ENCODE data around the gene CTRB1. TPM values are rescaled to one million over a fixed set of nuclear protein-coding genes. Genes with fewer than 3 reads are reported as not detected.
A peak's percentile ranks its signal among the peaks of the same experiment; 100 is the strongest.
"Not testable (repeated sequence)": the region's sequence is repeated elsewhere in the genome, so short reads cannot be mapped to it uniquely, and the experiment has no call there.

CTRB1 gene
- total RNA-seq, 6 experiments from 2014 or later, result not detected

- Mint-ChIP-seq H3K9me3 (peaks cover 10% of the 10 kb centered on the region; the same call in 1 of the 2 replicates), H3K27ac (no peak overlapping the region), H3K4me1 (ENCODE audit: low read depth) (peaks cover 11% of the 10 kb centered on the region), H3K27me3 (ENCODE audit: insufficient read depth) (peaks cover 24% of the 10 kb centered on the region), H3K36me3 (ENCODE audit: low read depth) (no peaks in the 10 kb centered on the region), H3K4me3 (no peak overlapping the region)
- TF ChIP-seq, protein P1, sequence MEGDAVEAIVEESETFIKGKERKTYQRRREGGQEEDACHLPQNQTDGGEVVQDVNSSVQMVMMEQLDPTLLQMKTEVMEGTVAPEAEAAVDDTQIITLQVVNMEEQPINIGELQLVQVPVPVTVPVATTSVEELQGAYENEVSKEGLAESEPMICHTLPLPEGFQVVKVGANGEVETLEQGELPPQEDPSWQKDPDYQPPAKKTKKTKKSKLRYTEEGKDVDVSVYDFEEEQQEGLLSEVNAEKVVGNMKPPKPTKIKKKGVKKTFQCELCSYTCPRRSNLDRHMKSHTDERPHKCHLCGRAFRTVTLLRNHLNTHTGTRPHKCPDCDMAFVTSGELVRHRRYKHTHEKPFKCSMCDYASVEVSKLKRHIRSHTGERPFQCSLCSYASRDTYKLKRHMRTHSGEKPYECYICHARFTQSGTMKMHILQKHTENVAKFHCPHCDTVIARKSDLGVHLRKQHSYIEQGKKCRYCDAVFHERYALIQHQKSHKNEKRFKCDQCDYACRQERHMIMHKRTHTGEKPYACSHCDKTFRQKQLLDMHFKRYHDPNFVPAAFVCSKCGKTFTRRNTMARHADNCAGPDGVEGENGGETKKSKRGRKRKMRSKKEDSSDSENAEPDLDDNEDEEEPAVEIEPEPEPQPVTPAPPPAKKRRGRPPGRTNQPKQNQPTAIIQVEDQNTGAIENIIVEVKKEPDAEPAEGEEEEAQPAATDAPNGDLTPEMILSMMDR (IDR thresholded peaks at IDR 0.05), result no peak
- DNase-seq, result no peak
Observed at GRCh38 chr16:75222271-75222783, 3.5 kb downstream of the CTRB1 start.

- H3K4me3 Mint-ChIP-seq; H3K27ac Mint-ChIP-seq; DNase-seq; H3K36me3 Mint-ChIP-seq (ENCODE audit: low read depth): not testable (repeated sequence)
- H3K27me3 Mint-ChIP-seq (ENCODE audit: insufficient read depth), result peaks cover 24% of the 10 kb centered on the region
- H3K9me3 Mint-ChIP-seq, result peaks cover 10% of the 10 kb centered on the region; the same call in 1 of the 2 replicates
- peaks cover 11% of the 10 kb centered on the region for H3K4me1 Mint-ChIP-seq (ENCODE audit: low read depth)
Observed at GRCh38 chr16:75223129-75223528, 4.3 kb downstream of the CTRB1 start.

DNA sequence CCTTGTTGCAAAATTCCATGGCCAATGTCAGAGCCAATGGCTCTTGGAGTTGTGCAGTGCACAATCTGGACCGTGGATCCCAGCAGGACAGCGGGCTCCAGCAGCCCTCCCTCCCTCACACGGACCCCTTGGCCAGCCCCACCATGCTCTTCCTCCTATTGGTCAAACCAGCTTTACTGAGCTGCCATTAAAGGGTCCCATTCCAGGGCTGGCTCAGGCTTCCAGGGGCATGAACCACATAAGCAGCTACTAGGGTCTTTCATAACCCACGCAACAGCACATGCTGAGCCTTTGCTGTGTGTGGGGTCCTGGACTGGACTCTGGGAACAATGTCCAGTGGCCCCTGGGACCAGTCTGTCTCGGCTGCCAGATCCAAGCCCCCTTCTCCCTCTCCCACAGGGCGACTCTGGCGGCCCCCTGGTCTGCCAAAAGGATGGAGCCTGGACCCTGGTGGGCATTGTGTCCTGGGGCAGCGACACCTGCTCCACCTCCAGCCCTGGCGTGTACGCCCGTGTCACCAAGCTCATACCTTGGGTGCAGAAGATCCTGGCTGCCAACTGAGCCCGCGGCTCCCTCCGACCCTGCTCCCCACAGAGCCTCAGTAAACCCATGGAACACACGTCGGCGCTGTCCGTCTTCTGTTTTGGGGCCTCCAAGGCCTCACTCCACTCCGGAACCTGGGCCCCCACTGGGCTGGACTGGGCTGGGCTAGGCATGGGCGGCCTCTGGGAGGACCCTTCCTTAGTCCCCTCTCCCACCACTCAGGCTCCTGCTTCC is 5.7 kb downstream of the CTRB1 start:
- Mint-ChIP-seq H3K9me3 (peaks cover 10% of the 10 kb centered on the region; the same call in 1 of the 2 replicates), H3K36me3 (ENCODE audit: low read depth) (no peaks in the 10 kb centered on the region; the same call in 1 of the 2 replicates), H3K4me1 (ENCODE audit: low read depth) (peaks cover 10% of the 10 kb centered on the region), H3K4me3 (peak overlapping the region; percentile 64; the same call in 1 of the 2 replicates), H3K27me3 (ENCODE audit: insufficient read depth) (peaks cover 28% of the 10 kb centered on the region), H3K27ac (peak overlapping the region; percentile 55; the same call in 1 of the 2 replicates)
- TF ChIP-seq, protein P1 (IDR thresholded peaks at IDR 0.05), result no peak
- no peak for DNase-seq

DNA sequence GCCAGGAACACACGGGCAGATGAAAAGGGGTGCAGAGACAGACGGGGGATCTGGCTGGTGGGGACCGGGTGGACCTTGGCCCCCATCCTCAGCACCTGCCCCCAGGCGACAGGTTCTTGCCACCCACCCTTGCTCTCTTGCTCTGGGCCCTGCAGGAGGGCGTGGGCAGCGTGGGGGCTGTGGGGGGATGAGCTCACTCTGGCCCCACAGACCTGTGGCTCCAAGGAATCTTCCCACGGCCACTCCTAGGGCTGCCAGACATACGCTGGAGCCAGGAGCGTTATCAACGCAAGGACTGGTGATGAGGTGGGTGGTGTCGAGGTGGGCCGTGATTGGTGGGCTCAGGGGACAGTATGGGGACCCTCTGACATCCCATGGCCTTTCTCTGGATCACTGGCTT is 6.3 kb downstream of the CTRB1 start:
- DNase-seq, result no peak
- H3K4me3 Mint-ChIP-seq, result peak overlapping the region; percentile 64; the same call in 1 of the 2 replicates
- TF ChIP-seq, protein P1 (IDR thresholded peaks at IDR 0.05), result no peak
- H3K4me1 Mint-ChIP-seq (ENCODE audit: low read depth), result peaks cover 5% of the 10 kb centered on the region; the same call in 1 of the 2 replicates
- H3K36me3 Mint-ChIP-seq (ENCODE audit: low read depth), result no peaks in the 10 kb centered on the region; the same call in 1 of the 2 replicates
- no peak overlapping the region; the same call in 1 of the 2 replicates for H3K27ac Mint-ChIP-seq
- H3K27me3 Mint-ChIP-seq (ENCODE audit: insufficient read depth), result peaks cover 28% of the 10 kb centered on the region
- H3K9me3 Mint-ChIP-seq, result peaks cover 10% of the 10 kb centered on the region; the same call in 1 of the 2 replicates

- Mint-ChIP-seq H3K27ac (no peak overlapping the region; the same call in 1 of the 2 replicates), H3K9me3 (peaks cover 10% of the 10 kb centered on the region; the same call in 1 of the 2 replicates), H3K27me3 (ENCODE audit: insufficient read depth) (peaks cover 35% of the 10 kb centered on the region), H3K36me3 (ENCODE audit: low read depth) (peaks cover 6% of the 10 kb centered on the region), H3K4me1 (ENCODE audit: low read depth) (peaks cover 10% of the 10 kb centered on the region; the same call in 1 of the 2 replicates), H3K4me3 (peak overlapping the region; percentile 53; the same call in 1 of the 2 replicates)
- no peak for DNase-seq
- TF ChIP-seq, protein P1 (IDR thresholded peaks at IDR 0.05), result no peak
Observed at GRCh38 chr16:75225678-75226515, 7.1 kb downstream of the CTRB1 start.

All from HFFc6 (cell line).